ENCODE results near the gene PTCD1.
"Not testable (repeated sequence)": the region's sequence is repeated elsewhere in the genome, so short reads cannot be mapped to it uniquely, and the experiment has no call there.

Gene PTCD1

GRCh38 chr7:99452541-99452940, 13.9 kb upstream of the PTCD1 start:
- in situ Hi-C loops (cut with HindIII; ENCODE audit: low sequenced_read_pairs), result no loop called here

DNA sequence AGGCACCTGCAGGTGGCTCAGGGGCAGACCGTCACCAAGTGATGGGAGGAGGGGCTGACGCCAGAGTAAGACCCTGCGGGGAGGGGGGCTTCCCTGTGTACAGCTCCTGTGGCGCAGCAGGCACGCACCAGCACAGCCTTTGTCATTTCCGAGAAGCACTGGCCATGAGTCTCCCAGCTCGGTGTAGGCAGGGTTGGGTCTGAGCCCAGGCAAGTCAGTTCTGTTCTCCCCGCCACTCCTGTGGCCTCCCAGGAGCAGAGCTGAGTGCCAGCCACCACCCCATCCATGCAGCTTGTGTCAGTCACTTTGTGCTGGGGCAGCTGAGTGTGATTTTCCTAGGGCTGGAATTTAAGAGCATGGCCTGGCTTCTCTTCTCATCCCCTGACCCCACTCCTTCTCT, 13.3 kb upstream of the PTCD1 start:
- in situ Hi-C loops (cut with HindIII; ENCODE audit: low sequenced_read_pairs), result no loop called here

GRCh38 chr7:99449326-99449725, 10.7 kb upstream of the PTCD1 start:
- in situ Hi-C loops (cut with HindIII; ENCODE audit: low sequenced_read_pairs), result no loop called here

GRCh38 chr7:99448855-99449254, 10.3 kb upstream of the PTCD1 start:
- in situ Hi-C loops (cut with HindIII; ENCODE audit: low sequenced_read_pairs), result no loop called here

GRCh38 chr7:99447943-99448342, 9.3 kb upstream of the PTCD1 start:
- in situ Hi-C loops (cut with HindIII; ENCODE audit: low sequenced_read_pairs), result no loop called here

GRCh38 chr7:99446096-99446495, 7.5 kb upstream of the PTCD1 start:
- in situ Hi-C loops (cut with HindIII; ENCODE audit: low sequenced_read_pairs), result no loop called here

DNA sequence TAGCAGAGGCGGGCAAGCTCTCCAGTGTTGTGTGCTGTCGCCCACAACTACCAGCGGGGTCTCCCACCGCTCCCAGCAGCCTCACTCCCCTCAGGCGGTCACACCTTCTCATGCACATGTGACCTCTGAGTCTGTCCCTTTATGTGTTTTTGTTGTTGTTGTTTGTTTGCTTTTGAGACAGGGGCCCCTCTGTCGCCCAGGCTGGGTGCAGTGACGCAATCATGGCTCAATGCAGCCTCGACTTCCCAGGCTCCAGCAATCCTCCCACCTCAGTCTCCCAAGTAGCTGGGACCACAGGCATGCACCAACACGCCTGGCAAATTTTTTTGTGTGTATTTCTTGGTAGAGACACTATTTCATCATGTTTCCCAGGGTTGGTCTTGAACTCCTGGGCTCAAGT, 1.6 kb upstream of the PTCD1 start:
- in situ Hi-C loops (cut with HindIII; ENCODE audit: low sequenced_read_pairs), result no loop called here

GRCh38 chr7:99437946-99438572, 539 bp downstream of the PTCD1 start:
- in situ Hi-C loops (cut with HindIII; ENCODE audit: low sequenced_read_pairs), result no loop called here

DNA sequence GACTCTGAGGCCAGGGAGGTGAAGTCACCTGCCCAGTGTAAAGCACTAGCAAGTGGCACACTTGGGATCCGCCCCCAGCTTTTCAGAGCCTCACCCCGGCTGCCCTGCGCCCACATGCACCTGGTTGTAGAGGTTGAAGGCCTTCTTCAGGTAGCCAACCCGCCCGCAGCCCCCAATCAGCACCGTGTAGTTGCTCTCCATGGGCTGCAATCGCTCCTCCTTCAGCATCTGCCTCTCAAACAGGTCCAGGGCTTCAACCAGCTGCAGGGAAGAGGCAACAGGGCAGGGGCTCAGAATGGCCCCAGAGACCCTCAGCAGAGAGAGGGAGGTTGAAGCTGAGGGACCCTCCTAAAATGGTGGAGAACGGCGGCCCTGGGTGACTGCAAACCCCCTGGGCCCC, 5.4 kb downstream of the PTCD1 start:
- in situ Hi-C loops (cut with HindIII; ENCODE audit: low sequenced_read_pairs), result no loop called here

- in situ Hi-C loops (cut with HindIII; ENCODE audit: low sequenced_read_pairs), result not testable (repeated sequence)
Measured at GRCh38 chr7:99431756-99432540, 6.7 kb downstream of the PTCD1 start.

GRCh38 chr7:99429756-99430155, 8.8 kb downstream of the PTCD1 start:
- in situ Hi-C loops (cut with HindIII; ENCODE audit: low sequenced_read_pairs), result no loop called here

DNA sequence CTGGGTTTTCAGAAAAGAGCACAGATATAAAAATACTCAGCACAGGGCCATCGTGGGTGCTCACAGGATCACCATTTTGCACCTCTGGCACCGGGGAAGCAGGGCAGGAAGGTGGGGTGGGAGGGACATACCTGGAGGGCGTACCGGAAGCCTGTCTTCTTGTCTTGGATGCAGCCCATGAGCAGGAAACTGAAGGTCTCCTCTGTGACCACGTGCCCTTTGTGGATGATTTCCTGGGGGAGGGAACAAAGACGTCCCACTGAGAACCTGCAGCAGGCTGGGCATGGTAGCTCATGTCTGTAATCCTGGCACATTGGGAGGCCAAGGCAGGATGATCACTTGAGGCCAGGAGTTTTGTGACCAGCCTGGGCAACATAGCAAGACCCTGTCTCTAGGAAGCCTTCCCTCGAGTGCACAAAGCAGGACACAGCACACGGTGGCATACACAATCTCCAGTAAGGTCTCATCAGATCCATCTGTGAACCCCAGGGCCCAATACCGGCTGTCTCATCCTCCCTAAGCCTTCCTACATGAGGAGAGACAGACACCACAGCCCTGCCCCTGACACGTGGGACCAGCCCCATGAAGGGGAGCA, 9.5 kb downstream of the PTCD1 start:
- in situ Hi-C loops (cut with HindIII; ENCODE audit: low sequenced_read_pairs), result no loop called here

- in situ Hi-C loops (cut with HindIII; ENCODE audit: low sequenced_read_pairs), result no loop called here
Measured at GRCh38 chr7:99424932-99425730, 13.5 kb downstream of the PTCD1 start.

GRCh38 chr7:99422625-99423024, 16.0 kb downstream of the PTCD1 start:
- in situ Hi-C loops (cut with HindIII; ENCODE audit: low sequenced_read_pairs), result no loop called here

DNA sequence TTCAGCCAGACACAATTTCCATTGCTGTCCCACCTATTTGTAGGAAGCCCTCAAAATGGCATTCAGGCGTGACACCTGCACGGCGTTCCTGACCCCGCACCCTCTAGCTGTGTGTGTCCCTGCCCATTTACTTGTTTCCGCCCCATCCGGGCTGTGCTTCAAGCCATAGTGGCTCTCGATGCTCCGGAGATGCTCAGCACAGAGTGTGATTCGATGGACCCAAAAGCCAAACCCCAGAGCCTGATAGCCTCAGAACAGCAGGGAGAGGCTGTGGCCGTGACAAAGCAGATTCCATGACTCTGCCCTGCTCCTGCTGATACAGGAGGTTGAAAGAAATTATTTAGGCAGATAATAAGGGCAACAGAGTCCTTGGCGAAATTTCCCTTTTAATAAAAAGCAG, 16.4 kb downstream of the PTCD1 start:
- in situ Hi-C loops (cut with HindIII; ENCODE audit: low sequenced_read_pairs), result no loop called here

DNA sequence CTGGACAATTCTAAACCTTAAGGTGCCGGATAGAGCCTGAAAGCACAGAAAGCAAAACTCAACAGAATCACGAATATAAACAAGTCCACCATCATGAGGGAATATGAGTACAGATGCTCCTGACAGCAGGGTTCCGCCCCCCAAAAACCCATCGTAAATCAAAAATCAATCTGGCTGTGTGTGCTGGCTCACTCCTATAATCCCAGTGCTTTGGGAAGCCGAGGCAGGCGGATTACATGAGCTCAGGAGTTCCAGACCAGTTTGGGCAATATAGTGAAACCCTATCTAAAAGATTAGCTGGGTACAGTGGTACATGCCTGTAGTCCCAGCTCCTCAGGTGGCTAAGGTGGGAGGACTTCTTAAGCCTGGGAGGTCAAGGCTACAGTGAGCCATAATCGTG, 17.6 kb downstream of the PTCD1 start:
- in situ Hi-C loops (cut with HindIII; ENCODE audit: low sequenced_read_pairs), result no loop called here

- in situ Hi-C loops (cut with HindIII; ENCODE audit: low sequenced_read_pairs), result no loop called here
Measured at GRCh38 chr7:99420213-99420612, 18.4 kb downstream of the PTCD1 start.

GRCh38 chr7:99419323-99420021, 19.1 kb downstream of the PTCD1 start:
- in situ Hi-C loops (cut with HindIII; ENCODE audit: low sequenced_read_pairs), result no loop called here

- in situ Hi-C loops (cut with HindIII; ENCODE audit: low sequenced_read_pairs), result no loop called here
Measured at GRCh38 chr7:99418260-99418659, 20.3 kb downstream of the PTCD1 start.

- in situ Hi-C loops (cut with HindIII; ENCODE audit: low sequenced_read_pairs), result not testable (repeated sequence)
Measured at GRCh38 chr7:99415513-99416127, 23.0 kb downstream of the PTCD1 start.

Data from endothelial cell of hepatic sinusoid (primary cell).